HepG2 (cell line): Measurements from ENCODE around the gene CC2D1B. TPM values are rescaled to one million over a fixed set of nuclear protein-coding genes. Genes with fewer than 3 reads are reported as not detected.

ENCODE experiments used
- ATAC-seq: fragments of 200-7000 bp; cut with Tn5 transposase; 3 replicates; pipeline ENCODE4 v1.9.1; 2020; ENCODE audit warnings: mild to moderate bottlenecking, moderate library complexity
- BruUV-seq: library from RNA; stranded (reverse); fragments of 400-500 nt; replicated peaks from 2 replicates; lab custom pipeline; 2021; lab: Mats Ljungman, UMichigan
- CTCF ChIA-PET: fragments of 300-600 bp; formaldehyde crosslinking; extraction: SDS; loops from one replicate; lab custom pipeline; 2021; ENCODE audit warnings: low total read pairs, inconsistent platforms, low intra/inter-chr PET ratio; lab: Yijun Ruan, JAX
- POLR2A ChIA-PET: fragments of 350-600 bp; sonication (Branson Sonifier 250); formaldehyde crosslinking; loops from one replicate; lab custom pipeline; 2020; ENCODE audit warnings: antibody characterized with exemption, inconsistent platforms; lab: Yijun Ruan, JAX
- DNase-seq: peaks from one replicate; pipeline ENCODE4 v3.0.0-alpha.2; 2015; ENCODE audit warnings: low spot score
- FAIRE-seq: peaks from 3 replicates; lab custom pipeline; 2011; peaks lifted over from hg19 to GRCh38; lab: Jason Lieb, UNC
- H2AFZ ChIP-seq: one replicate; pipeline ENCODE4 v1.6.1; 2011; ENCODE audit warnings: low read length, inconsistent platforms
- H3K27ac ChIP-seq: fragments of 300-600 bp; 3 replicates; pipeline ENCODE4 v1.8.0; 2011; ENCODE audit warnings: mixed run types, mild to moderate bottlenecking, mixed read lengths, low read length, inconsistent platforms; ENCODE audit not compliant: insufficient read depth; ENCODE audit errors: extremely low read length
- H3K27me3 ChIP-seq, 2 experiments: fragments of 200-600 bp in 1 of 2; 2 replicates in 1 of 2; 3 replicates in 1 of 2; pipeline versions ENCODE4 v1.6.0 to v1.8.0; 2011; ENCODE audit warnings: low read length in 2 of 2, mild to moderate bottlenecking in 2 of 2, moderate library complexity in 2 of 2, inconsistent platforms in 1 of 2; ENCODE audit not compliant: insufficient read depth in 2 of 2, control insufficient read depth in 1 of 2
- H3K36me3 ChIP-seq, 2 experiments: fragments of 200-600 bp in 1 of 2; replicated peaks in 1 of 2; 2 replicates in 1 of 2; 3 replicates in 1 of 2; pipeline versions ENCODE4 v1.5.1 to v1.8.0; 2011; ENCODE audit warnings: low read length in 2 of 2, inconsistent platforms in 1 of 2; ENCODE audit not compliant: insufficient read depth in 2 of 2, control insufficient read depth in 1 of 2
- H3K4me1 ChIP-seq: 2 replicates; pipeline ENCODE4 v1.5.1; 2012; ENCODE audit warnings: low read length, inconsistent platforms; ENCODE audit not compliant: insufficient read depth
- H3K4me2 ChIP-seq: 2 replicates; pipeline ENCODE4 v1.6.0; 2011; ENCODE audit warnings: low read depth, low read length, inconsistent platforms
- H3K4me3 ChIP-seq, 3 experiments: fragments of 200-600 bp in 1 of 3; sonication (generic), shearing (Covaris generic) in 1 of 3; replicated peaks in 1 of 3; 2 replicates each; pipeline ENCODE4 v1.5.1; 2011 to 2016; ENCODE audit warnings: low read length in 3 of 3, inconsistent platforms in 2 of 3, low read depth in 2 of 3, mild to moderate bottlenecking in 2 of 3, control low read depth in 1 of 3, mixed read lengths in 1 of 3; ENCODE audit not compliant: insufficient read depth in 1 of 3
- H3K79me2 ChIP-seq: one replicate; pipeline ENCODE4 v1.6.1; 2011; ENCODE audit warnings: low read length, inconsistent platforms; ENCODE audit not compliant: insufficient read depth
- H3K9ac ChIP-seq: 2 replicates; pipeline ENCODE4 v1.6.0; 2011; ENCODE audit warnings: mild to moderate bottlenecking, low read depth, low read length, inconsistent platforms; ENCODE audit not compliant: insufficient read depth
- H3K9me3 ChIP-seq: 2 replicates; pipeline ENCODE4 v1.5.1; 2012; ENCODE audit warnings: mild to moderate bottlenecking, low read length
- H4K20me1 ChIP-seq: 2 replicates; pipeline ENCODE4 v1.6.0; 2011; ENCODE audit warnings: inconsistent platforms, mild to moderate bottlenecking, low read length, moderate library complexity; ENCODE audit not compliant: insufficient read depth
- CBX5 ChIP-seq: sonication (generic); formaldehyde crosslinking; IDR thresholded peaks from 2 replicates; pipeline ENCODE4 v1.4.0; 2020; ENCODE audit warnings: missing genetic modification reagents, borderline replicate concordance
- FOXK2 ChIP-seq: fragments of 450-650 bp; IDR thresholded peaks from 2 replicates; pipeline ENCODE4 v1.6.1; 2016
- FOXM1 ChIP-seq: sonication (generic); formaldehyde crosslinking; IDR thresholded peaks from 2 replicates; pipeline ENCODE4 v1.5.0; 2020; ENCODE audit warnings: missing genetic modification reagents
- KLF11 ChIP-seq: IDR thresholded peaks from 2 replicates; pipeline ENCODE4 v1.6.1; 2016; ENCODE audit warnings: missing compliant biosample characterization
- PCBP2 ChIP-seq: fragments of 200-400 bp; formaldehyde crosslinking; optimal IDR thresholded peaks from 2 replicates; pipeline ENCODE3; 2018; ENCODE audit warnings: low read length, low read depth; ENCODE audit not compliant: poor library complexity, severe bottlenecking
- SOX13 ChIP-seq, 3 experiments: fragments of 450-650 bp in 1 of 3; sonication (generic) in 1 of 3; formaldehyde crosslinking in 1 of 3; IDR thresholded peaks in 2 of 3; conservative IDR thresholded peaks in 1 of 3; 2 replicates each; pipeline versions ENCODE4 v1.5.0 to v1.6.1; 2016 to 2020; ENCODE audit warnings: antibody characterized with exemption in 1 of 3, mild to moderate bottlenecking in 1 of 3, missing compliant biosample characterization in 1 of 3, missing genetic modification reagents in 1 of 3, moderate library complexity in 1 of 3
- YEATS4 ChIP-seq: sonication (generic); formaldehyde crosslinking; IDR thresholded peaks from 2 replicates; pipeline ENCODE4 v1.4.0; 2020; ENCODE audit warnings: missing genetic modification reagents, borderline replicate concordance
- ZNF260 ChIP-seq: sonication (generic); formaldehyde crosslinking; IDR thresholded peaks from 2 replicates; pipeline ENCODE4 v1.4.0; 2020; ENCODE audit warnings: missing genetic modification reagents, low read depth, mild to moderate bottlenecking, borderline replicate concordance
- ZNF367 ChIP-seq: sonication (generic); formaldehyde crosslinking; IDR thresholded peaks from 2 replicates; pipeline ENCODE4 v1.4.0; 2020; ENCODE audit warnings: missing genetic modification reagents, borderline replicate concordance
- ZNF468 ChIP-seq: sonication (generic); formaldehyde crosslinking; IDR thresholded peaks from 2 replicates; pipeline ENCODE4 v1.8.0; 2022; ENCODE audit warnings: mild to moderate bottlenecking, moderate library complexity, missing genetic modification reagents
- ZNF75D ChIP-seq: sonication (generic); formaldehyde crosslinking; IDR thresholded peaks from 2 replicates; pipeline ENCODE4 v1.8.1; 2023; ENCODE audit warnings: missing genetic modification reagents, mild to moderate bottlenecking, borderline replicate concordance
- WGBS: methylation state at CpG from one replicate; pipeline ENCODE4 v1.1.6; 2017; ENCODE audit warnings: low lambda C conversion rate; 5-methylcytosine and 5-hydroxymethylcytosine counted together
- in situ Hi-C: cut with HindIII; loops from 2 replicates; pipeline ENCODE4 v1.10.0; 2017; ENCODE audit warnings: low pct_unique_long_range_greater_than_20kb; ENCODE audit not compliant: extremely low pct_ligation_motif_present
- intact Hi-C: fragments of 100-400 bp; cut with micrococcal nuclease; formaldehyde crosslinking; loops from one replicate; pipeline ENCODE4 v1.10.0; 2022; ENCODE audit not compliant: unreplicated experiment
- polyA plus RNA-seq, 8 experiments: library from polyadenylated mRNA; depleted of rRNA in 3 of 8; stranded (reverse) in 7 of 8; unstranded in 1 of 8; fragments of >200 nt; fragmentation: Illumina TruSeq in 4 of 8; extraction: Trizol in 4 of 8; gene quantifications; 2 replicates each; pipeline versions ENCODE4 v1.2.1 to v1.2.3, GENCODE V29; 2011 to 2016; ENCODE audit warnings: low read depth in 4 of 8, missing spikeins in 1 of 8, mixed read lengths in 1 of 8; ENCODE audit not compliant: insufficient read depth in 1 of 8
- total RNA-seq, 5 experiments: library from RNA; depleted of rRNA; stranded (reverse); fragments of >200 nt; fragmentation: Illumina TruSeq; extraction: Trizol; gene quantifications; 2 replicates each; pipeline ENCODE4 v1.2.3, GENCODE V29; 2016; ENCODE audit warnings: low read depth in 1 of 5
- TF ChIP-seq, protein P1 (sequence below): sonication (generic); formaldehyde crosslinking; IDR thresholded peaks from 2 replicates; pipeline ENCODE4 v1.4.0; 2020; ENCODE audit warnings: mild to moderate bottlenecking, missing genetic modification reagents, borderline replicate concordance
- TF ChIP-seq, protein P2 (sequence below): sonication (generic); formaldehyde crosslinking; IDR thresholded peaks from 2 replicates; pipeline ENCODE4 v1.5.0; 2020; ENCODE audit warnings: missing genetic modification reagents, mild to moderate bottlenecking, borderline replicate concordance
- TF ChIP-seq, protein P3 (sequence below): sonication (generic); formaldehyde crosslinking; IDR thresholded peaks from 2 replicates; pipeline ENCODE4 v1.8.1; 2022; ENCODE audit warnings: low read depth, mild to moderate bottlenecking, missing genetic modification reagents
- TF ChIP-seq, protein P4 (sequence below): sonication (generic); formaldehyde crosslinking; IDR thresholded peaks from 2 replicates; pipeline ENCODE4 v1.4.0; 2020; ENCODE audit warnings: missing genetic modification reagents
- TF ChIP-seq, protein P5 (sequence below): sonication (generic); formaldehyde crosslinking; IDR thresholded peaks from 2 replicates; pipeline ENCODE4 v1.5.0; 2020; ENCODE audit warnings: missing genetic modification reagents, mild to moderate bottlenecking, borderline replicate concordance

CC2D1B gene
- total and polyA plus RNA-seq, 2 of the 13 experiments (the other 11 are each of a cell fraction or from before 2014, with no cell fraction given), result 7.2 to 19.2 TPM

DNA sequence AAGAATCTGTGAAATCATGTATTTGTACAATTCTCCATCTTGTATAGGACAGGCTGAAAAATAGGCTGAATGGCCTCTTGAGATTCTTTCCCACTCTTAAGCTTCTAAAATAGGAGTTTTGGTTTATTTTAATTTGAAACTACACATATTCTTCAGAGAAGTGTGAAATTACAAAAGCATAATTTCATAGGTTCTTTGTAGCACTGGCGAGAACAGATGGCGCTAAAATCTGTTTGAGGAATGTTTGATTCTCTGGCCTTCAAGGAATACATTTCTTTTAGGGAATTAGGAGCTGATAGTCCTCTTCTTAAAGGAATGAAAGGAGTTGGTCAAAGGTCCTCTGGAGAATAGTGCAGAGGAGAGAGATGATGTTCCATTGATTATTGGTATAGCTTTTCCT lies 44.9 kb downstream of the CC2D1B start:
- ATAC-seq, result no peak
- FAIRE-seq, result no peak
- H3K27ac ChIP-seq, result no peak overlapping the region
- H3K9ac ChIP-seq, result no peak overlapping the region
- ChIA-PET POLR2A (no interaction called here), CTCF (no interaction called here)
- no peaks in the 10 kb centered on the region for H3K27me3 ChIP-seq
- DNase-seq, result no peak
- H3K4me2 ChIP-seq, result no peak overlapping the region
- no peaks in the 10 kb centered on the region for H4K20me1 ChIP-seq
- no TSS peak for BruUV-seq
- WGBS, result 100% methylated on average over 2 of the region's 2 CpGs
- no peaks in the 10 kb centered on the region for H3K36me3 ChIP-seq
- intact Hi-C loops (no loop called here), in situ Hi-C loops (no loop called here)
- H3K4me3 ChIP-seq, result no peak overlapping the region
- no peak overlapping the region for H2AFZ ChIP-seq
- H3K4me1 ChIP-seq, result no peaks in the 10 kb centered on the region
- H3K79me2 ChIP-seq, result no peaks in the 10 kb centered on the region
- H3K9me3 ChIP-seq, result no peaks in the 10 kb centered on the region
- TF ChIP-seq CBX5 (CRISPR knock-in tag) (no peak), ZNF75D (CRISPR knock-in tag) (no peak), ZNF367 (no peak), PCBP2 (no peak), ZNF260 (CRISPR knock-in tag) (no peak), KLF11 (CRISPR knock-in tag) (no peak), ZNF468 (no peak), YEATS4 (CRISPR knock-in tag) (no peak), SOX13 (IDR thresholded peaks at IDR 0.05) (no peak), SOX13 (CRISPR knock-in tag; conservative IDR thresholded peaks at IDR 0.05 in 1 of 2, IDR thresholded peaks at IDR 0.05 in 1 of 2) (no peak), FOXK2 (no peak), FOXM1 (CRISPR knock-in tag) (no peak)
- TF ChIP-seq, protein P1, sequence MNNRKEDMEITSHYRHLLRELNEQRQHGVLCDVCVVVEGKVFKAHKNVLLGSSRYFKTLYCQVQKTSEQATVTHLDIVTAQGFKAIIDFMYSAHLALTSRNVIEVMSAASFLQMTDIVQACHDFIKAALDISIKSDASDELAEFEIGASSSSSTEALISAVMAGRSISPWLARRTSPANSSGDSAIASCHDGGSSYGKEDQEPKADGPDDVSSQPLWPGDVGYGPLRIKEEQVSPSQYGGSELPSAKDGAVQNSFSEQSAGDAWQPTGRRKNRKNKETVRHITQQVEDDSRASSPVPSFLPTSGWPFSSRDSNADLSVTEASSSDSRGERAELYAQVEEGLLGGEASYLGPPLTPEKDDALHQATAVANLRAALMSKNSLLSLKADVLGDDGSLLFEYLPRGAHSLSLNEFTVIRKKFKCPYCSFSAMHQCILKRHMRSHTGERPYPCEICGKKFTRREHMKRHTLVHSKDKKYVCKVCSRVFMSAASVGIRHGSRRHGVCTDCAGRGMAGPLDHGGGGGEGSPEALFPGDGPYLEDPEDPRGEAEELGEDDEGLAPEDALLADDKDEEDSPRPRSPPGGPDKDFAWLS, result no peak
- TF ChIP-seq, protein P2, sequence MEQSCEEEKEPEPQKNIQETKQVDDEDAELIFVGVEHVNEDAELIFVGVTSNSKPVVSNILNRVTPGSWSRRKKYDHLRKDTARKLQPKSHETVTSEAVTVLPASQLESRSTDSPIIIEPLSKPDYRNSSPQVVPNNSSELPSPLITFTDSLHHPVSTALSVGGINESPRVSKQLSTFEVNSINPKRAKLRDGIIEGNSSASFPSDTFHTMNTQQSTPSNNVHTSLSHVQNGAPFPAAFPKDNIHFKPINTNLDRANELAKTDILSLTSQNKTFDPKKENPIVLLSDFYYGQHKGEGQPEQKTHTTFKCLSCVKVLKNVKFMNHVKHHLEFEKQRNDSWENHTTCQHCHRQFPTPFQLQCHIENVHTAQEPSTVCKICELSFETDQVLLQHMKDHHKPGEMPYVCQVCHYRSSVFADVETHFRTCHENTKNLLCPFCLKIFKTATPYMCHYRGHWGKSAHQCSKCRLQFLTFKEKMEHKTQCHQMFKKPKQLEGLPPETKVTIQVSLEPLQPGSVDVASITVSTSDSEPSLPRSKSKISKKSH (CRISPR knock-in tag), result no peak
- TF ChIP-seq, protein P3, sequence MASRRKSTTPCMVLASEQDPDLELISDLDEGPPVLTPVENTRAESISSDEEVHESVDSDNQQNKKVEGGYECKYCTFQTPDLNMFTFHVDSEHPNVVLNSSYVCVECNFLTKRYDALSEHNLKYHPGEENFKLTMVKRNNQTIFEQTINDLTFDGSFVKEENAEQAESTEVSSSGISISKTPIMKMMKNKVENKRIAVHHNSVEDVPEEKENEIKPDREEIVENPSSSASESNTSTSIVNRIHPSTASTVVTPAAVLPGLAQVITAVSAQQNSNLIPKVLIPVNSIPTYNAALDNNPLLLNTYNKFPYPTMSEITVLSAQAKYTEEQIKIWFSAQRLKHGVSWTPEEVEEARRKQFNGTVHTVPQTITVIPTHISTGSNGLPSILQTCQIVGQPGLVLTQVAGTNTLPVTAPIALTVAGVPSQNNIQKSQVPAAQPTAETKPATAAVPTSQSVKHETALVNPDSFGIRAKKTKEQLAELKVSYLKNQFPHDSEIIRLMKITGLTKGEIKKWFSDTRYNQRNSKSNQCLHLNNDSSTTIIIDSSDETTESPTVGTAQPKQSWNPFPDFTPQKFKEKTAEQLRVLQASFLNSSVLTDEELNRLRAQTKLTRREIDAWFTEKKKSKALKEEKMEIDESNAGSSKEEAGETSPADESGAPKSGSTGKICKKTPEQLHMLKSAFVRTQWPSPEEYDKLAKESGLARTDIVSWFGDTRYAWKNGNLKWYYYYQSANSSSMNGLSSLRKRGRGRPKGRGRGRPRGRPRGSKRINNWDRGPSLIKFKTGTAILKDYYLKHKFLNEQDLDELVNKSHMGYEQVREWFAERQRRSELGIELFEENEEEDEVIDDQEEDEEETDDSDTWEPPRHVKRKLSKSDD (CRISPR knock-in tag), result no peak
- TF ChIP-seq, protein P4, sequence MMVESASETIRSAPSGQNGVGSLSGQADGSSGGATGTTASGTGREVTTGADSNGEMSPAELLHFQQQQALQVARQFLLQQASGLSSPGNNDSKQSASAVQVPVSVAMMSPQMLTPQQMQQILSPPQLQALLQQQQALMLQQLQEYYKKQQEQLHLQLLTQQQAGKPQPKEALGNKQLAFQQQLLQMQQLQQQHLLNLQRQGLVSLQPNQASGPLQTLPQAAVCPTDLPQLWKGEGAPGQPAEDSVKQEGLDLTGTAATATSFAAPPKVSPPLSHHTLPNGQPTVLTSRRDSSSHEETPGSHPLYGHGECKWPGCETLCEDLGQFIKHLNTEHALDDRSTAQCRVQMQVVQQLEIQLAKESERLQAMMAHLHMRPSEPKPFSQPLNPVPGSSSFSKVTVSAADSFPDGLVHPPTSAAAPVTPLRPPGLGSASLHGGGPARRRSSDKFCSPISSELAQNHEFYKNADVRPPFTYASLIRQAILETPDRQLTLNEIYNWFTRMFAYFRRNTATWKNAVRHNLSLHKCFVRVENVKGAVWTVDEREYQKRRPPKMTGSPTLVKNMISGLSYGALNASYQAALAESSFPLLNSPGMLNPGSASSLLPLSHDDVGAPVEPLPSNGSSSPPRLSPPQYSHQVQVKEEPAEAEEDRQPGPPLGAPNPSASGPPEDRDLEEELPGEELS, result no peak
- TF ChIP-seq, protein P5, sequence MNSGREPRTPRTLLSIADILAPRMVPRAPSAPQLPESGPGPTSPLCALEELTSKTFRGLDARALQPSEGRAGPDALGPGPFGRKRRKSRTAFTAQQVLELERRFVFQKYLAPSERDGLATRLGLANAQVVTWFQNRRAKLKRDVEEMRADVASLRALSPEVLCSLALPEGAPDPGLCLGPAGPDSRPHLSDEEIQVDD (CRISPR knock-in tag), result no peak
